HepG2 (cell line): ENCODE results near the gene STK32C. TPM values are rescaled to one million over a fixed set of nuclear protein-coding genes. Genes with fewer than 3 reads are reported as not detected.

Experiments used
- ATAC-seq: fragments of 200-7000 bp; cut with Tn5 transposase; 3 replicates; pipeline ENCODE4 v1.9.1; 2020; ENCODE audit warnings: mild to moderate bottlenecking, moderate library complexity
- Bru-seq: library from RNA; stranded (reverse); fragments of 400-500 nt; gene quantifications from one replicate; lab custom pipeline; 2021; lab: Mats Ljungman, UMichigan
- BruChase-seq, 2 experiments: library from RNA; stranded (reverse); fragments of 400-500 nt; gene quantifications; one replicate each; lab custom pipeline; 2021; lab: Mats Ljungman, UMichigan
- BruUV-seq: library from RNA; stranded (reverse); fragments of 400-500 nt; replicated peaks from 2 replicates; lab custom pipeline; 2021; lab: Mats Ljungman, UMichigan
- CTCF ChIA-PET: fragments of 300-600 bp; formaldehyde crosslinking; extraction: SDS; loops from one replicate; lab custom pipeline; 2021; ENCODE audit warnings: low total read pairs, inconsistent platforms, low intra/inter-chr PET ratio; lab: Yijun Ruan, JAX
- POLR2A ChIA-PET: fragments of 350-600 bp; sonication (Branson Sonifier 250); formaldehyde crosslinking; loops from one replicate; lab custom pipeline; 2020; ENCODE audit warnings: antibody characterized with exemption, inconsistent platforms; lab: Yijun Ruan, JAX
- DNase-seq: peaks from one replicate; pipeline ENCODE4 v3.0.0-alpha.2; 2015; ENCODE audit warnings: low spot score
- FAIRE-seq: peaks from 3 replicates; lab custom pipeline; 2011; peaks lifted over from hg19 to GRCh38; lab: Jason Lieb, UNC
- H2AFZ ChIP-seq: one replicate; pipeline ENCODE4 v1.6.1; 2011; ENCODE audit warnings: low read length, inconsistent platforms
- H3K27ac ChIP-seq: fragments of 300-600 bp; 3 replicates; pipeline ENCODE4 v1.8.0; 2011; ENCODE audit warnings: mixed run types, mild to moderate bottlenecking, mixed read lengths, low read length, inconsistent platforms; ENCODE audit not compliant: insufficient read depth; ENCODE audit errors: extremely low read length
- H3K27me3 ChIP-seq, 2 experiments: fragments of 200-600 bp in 1 of 2; 2 replicates in 1 of 2; 3 replicates in 1 of 2; pipeline versions ENCODE4 v1.6.0 to v1.8.0; 2011; ENCODE audit warnings: low read length in 2 of 2, mild to moderate bottlenecking in 2 of 2, moderate library complexity in 2 of 2, inconsistent platforms in 1 of 2; ENCODE audit not compliant: insufficient read depth in 2 of 2, control insufficient read depth in 1 of 2
- H3K36me3 ChIP-seq, 2 experiments: fragments of 200-600 bp in 1 of 2; replicated peaks in 1 of 2; 2 replicates in 1 of 2; 3 replicates in 1 of 2; pipeline versions ENCODE4 v1.5.1 to v1.8.0; 2011; ENCODE audit warnings: low read length in 2 of 2, inconsistent platforms in 1 of 2; ENCODE audit not compliant: insufficient read depth in 2 of 2, control insufficient read depth in 1 of 2
- H3K4me1 ChIP-seq: 2 replicates; pipeline ENCODE4 v1.5.1; 2012; ENCODE audit warnings: low read length, inconsistent platforms; ENCODE audit not compliant: insufficient read depth
- H3K4me2 ChIP-seq: 2 replicates; pipeline ENCODE4 v1.6.0; 2011; ENCODE audit warnings: low read depth, low read length, inconsistent platforms
- H3K4me3 ChIP-seq, 3 experiments: fragments of 200-600 bp in 1 of 3; sonication (generic), shearing (Covaris generic) in 1 of 3; replicated peaks in 1 of 3; 2 replicates each; pipeline ENCODE4 v1.5.1; 2011 to 2016; ENCODE audit warnings: low read length in 3 of 3, inconsistent platforms in 2 of 3, low read depth in 2 of 3, mild to moderate bottlenecking in 2 of 3, control low read depth in 1 of 3, mixed read lengths in 1 of 3; ENCODE audit not compliant: insufficient read depth in 1 of 3
- H3K79me2 ChIP-seq: one replicate; pipeline ENCODE4 v1.6.1; 2011; ENCODE audit warnings: low read length, inconsistent platforms; ENCODE audit not compliant: insufficient read depth
- H3K9ac ChIP-seq: 2 replicates; pipeline ENCODE4 v1.6.0; 2011; ENCODE audit warnings: mild to moderate bottlenecking, low read depth, low read length, inconsistent platforms; ENCODE audit not compliant: insufficient read depth
- H3K9me3 ChIP-seq: 2 replicates; pipeline ENCODE4 v1.5.1; 2012; ENCODE audit warnings: mild to moderate bottlenecking, low read length
- H4K20me1 ChIP-seq: 2 replicates; pipeline ENCODE4 v1.6.0; 2011; ENCODE audit warnings: inconsistent platforms, mild to moderate bottlenecking, low read length, moderate library complexity; ENCODE audit not compliant: insufficient read depth
- KDM5B ChIP-seq: sonication (generic); formaldehyde crosslinking; IDR thresholded peaks from 2 replicates; pipeline ENCODE4 v1.4.0; 2020; ENCODE audit warnings: missing genetic modification reagents, mild to moderate bottlenecking, borderline replicate concordance
- MXD1 ChIP-seq: sonication (generic); formaldehyde crosslinking; IDR thresholded peaks from 2 replicates; pipeline ENCODE4 v1.4.0; 2020; ENCODE audit warnings: mild to moderate bottlenecking, missing genetic modification reagents
- RFX5 ChIP-seq: IDR thresholded peaks from 2 replicates; pipeline ENCODE4 v1.6.1; 2011; ENCODE audit warnings: low read depth, low read length, improper control_type of control experiment
- XRCC5 ChIP-seq: fragments of 200-400 bp; formaldehyde crosslinking; optimal IDR thresholded peaks from 2 replicates; pipeline ENCODE3; 2017; ENCODE audit warnings: mild to moderate bottlenecking, low read length
- ZNF232 ChIP-seq: sonication (generic); formaldehyde crosslinking; IDR thresholded peaks from 2 replicates; pipeline ENCODE4 v1.4.0; 2020; ENCODE audit warnings: missing genetic modification reagents, borderline replicate concordance
- ZNF275 ChIP-seq: sonication (generic); formaldehyde crosslinking; IDR thresholded peaks from 2 replicates; pipeline ENCODE4 v1.8.0; 2022; ENCODE audit warnings: missing genetic modification reagents, mild to moderate bottlenecking, inconsistent platforms, borderline replicate concordance
- ZNF468 ChIP-seq: sonication (generic); formaldehyde crosslinking; IDR thresholded peaks from 2 replicates; pipeline ENCODE4 v1.8.0; 2022; ENCODE audit warnings: mild to moderate bottlenecking, moderate library complexity, missing genetic modification reagents
- ZNF557 ChIP-seq: sonication (generic); formaldehyde crosslinking; IDR thresholded peaks from 2 replicates; pipeline ENCODE4 v1.4.0; 2020; ENCODE audit warnings: missing genetic modification reagents
- ZNF569 ChIP-seq: sonication (generic); formaldehyde crosslinking; IDR thresholded peaks from 2 replicates; pipeline ENCODE4 v1.5.0; 2020; ENCODE audit warnings: mild to moderate bottlenecking, missing genetic modification reagents, moderate library complexity, borderline replicate concordance
- ZNF670 ChIP-seq: sonication (generic); formaldehyde crosslinking; IDR thresholded peaks from 2 replicates; pipeline ENCODE4 v1.8.0; 2022; ENCODE audit warnings: mild to moderate bottlenecking, missing genetic modification reagents, borderline replicate concordance
- ZNF678 ChIP-seq: sonication (generic); formaldehyde crosslinking; IDR thresholded peaks from 2 replicates; pipeline ENCODE4 v1.4.0; 2020; ENCODE audit warnings: mild to moderate bottlenecking, missing genetic modification reagents
- WGBS: methylation state at CpG from one replicate; pipeline ENCODE4 v1.1.6; 2017; ENCODE audit warnings: low lambda C conversion rate; 5-methylcytosine and 5-hydroxymethylcytosine counted together
- in situ Hi-C: cut with HindIII; loops from 2 replicates; pipeline ENCODE4 v1.10.0; 2017; ENCODE audit warnings: low pct_unique_long_range_greater_than_20kb; ENCODE audit not compliant: extremely low pct_ligation_motif_present
- intact Hi-C: fragments of 100-400 bp; cut with micrococcal nuclease; formaldehyde crosslinking; loops from one replicate; pipeline ENCODE4 v1.10.0; 2022; ENCODE audit not compliant: unreplicated experiment
- long read RNA-seq, 2 experiments: library from RNA in 1 of 2; library from polyadenylated mRNA in 1 of 2; stranded (forward) in 1 of 2; unstranded in 1 of 2; transcript quantifications; one replicate each; pipeline ENCODE4 v2.0.0, GENCODE V29; 2019 to 2022
- polyA minus RNA-seq, 3 experiments: library from RNA; depleted of rRNA, polyadenylated mRNA; stranded (reverse); fragments of >200 nt; gene quantifications; 2 replicates each; pipeline ENCODE4 v1.2.3, GENCODE V29; 2011; ENCODE audit warnings: low replicate concordance in 1 of 3
- polyA plus RNA-seq, 8 experiments: library from polyadenylated mRNA; depleted of rRNA in 3 of 8; stranded (reverse) in 7 of 8; unstranded in 1 of 8; fragments of >200 nt; fragmentation: Illumina TruSeq in 4 of 8; extraction: Trizol in 4 of 8; gene quantifications; 2 replicates each; pipeline versions ENCODE4 v1.2.1 to v1.2.3, GENCODE V29; 2011 to 2016; ENCODE audit warnings: low read depth in 4 of 8, missing spikeins in 1 of 8, mixed read lengths in 1 of 8; ENCODE audit not compliant: insufficient read depth in 1 of 8
- total RNA-seq, 5 experiments: library from RNA; depleted of rRNA; stranded (reverse); fragments of >200 nt; fragmentation: Illumina TruSeq; extraction: Trizol; gene quantifications; 2 replicates each; pipeline ENCODE4 v1.2.3, GENCODE V29; 2016; ENCODE audit warnings: low read depth in 1 of 5
- TF ChIP-seq, protein P1 (sequence below): sonication (generic); formaldehyde crosslinking; IDR thresholded peaks from 2 replicates; pipeline ENCODE4 v1.5.1; 2020; ENCODE audit warnings: mild to moderate bottlenecking, missing genetic modification reagents, moderate library complexity
- TF ChIP-seq, protein P2 (sequence below): sonication (generic); formaldehyde crosslinking; IDR thresholded peaks from 2 replicates; pipeline ENCODE4 v1.8.1; 2023; ENCODE audit warnings: mild to moderate bottlenecking, missing genetic modification reagents

STK32C gene
- 18.9 and 19.4 TPM in 2 replicates for total RNA-seq (2016; rRNA removed; fragmentation: Illumina TruSeq; extraction: Trizol)
- total RNA-seq (2016; cell fraction: cytosol; rRNA removed; fragmentation: Illumina TruSeq; extraction: Trizol; ENCODE audit: low read depth): 6.4 and 9.0 TPM in 2 replicates
- 18.5 and 19.3 TPM in 2 replicates for total RNA-seq (2016; cell fraction: insoluble cytoplasmic fraction; rRNA removed; fragmentation: Illumina TruSeq; extraction: Trizol)
- 13.9 and 14.9 TPM in 2 replicates for total RNA-seq (2016; cell fraction: membrane; rRNA removed; fragmentation: Illumina TruSeq; extraction: Trizol)
- 8.4 and 10.8 TPM in 2 replicates for total RNA-seq (2016; cell fraction: nucleus; rRNA removed; fragmentation: Illumina TruSeq; extraction: Trizol)
- polyA plus RNA-seq (2011; rRNA removed): 9.9 and 10.9 TPM in 2 replicates
- polyA plus RNA-seq (2011; cell fraction: cytosol; rRNA removed): 7.4 and 11.6 TPM in 2 replicates
- 13.7 and 17.7 TPM in 2 replicates for polyA plus RNA-seq (2011; cell fraction: nucleus; rRNA removed)
- polyA plus RNA-seq (2012): 12.0 and 12.5 TPM in 2 replicates
- polyA plus RNA-seq (2016; cell fraction: cytosol; fragmentation: Illumina TruSeq; extraction: Trizol; ENCODE audit: low read depth): 9.3 and 10.8 TPM in 2 replicates
- 19.9 and 20.6 TPM in 2 replicates for polyA plus RNA-seq (2016; cell fraction: insoluble cytoplasmic fraction; fragmentation: Illumina TruSeq; extraction: Trizol; ENCODE audit: low read depth)
- 11.2 and 12.1 TPM in 2 replicates for polyA plus RNA-seq (2016; cell fraction: membrane; fragmentation: Illumina TruSeq; extraction: Trizol; ENCODE audit: low read depth)
- 19.7 and 20.0 TPM in 2 replicates for polyA plus RNA-seq (2016; cell fraction: nucleus; fragmentation: Illumina TruSeq; extraction: Trizol; ENCODE audit: insufficient read depth, low read depth)
- 10.2 and 30.6 TPM in 2 replicates for polyA minus RNA-seq (2011; rRNA and poly(A)+ RNA removed; ENCODE audit: low replicate concordance)
- polyA minus RNA-seq (2011; cell fraction: cytosol; rRNA and poly(A)+ RNA removed): 4.4 and 5.4 TPM in 2 replicates
- polyA minus RNA-seq (2011; cell fraction: nucleus; rRNA and poly(A)+ RNA removed): 6.1 and 7.1 TPM in 2 replicates
- percentile 41 among the genes with signal in this experiment for Bru-seq, nascent RNA
- BruChase-seq, experiment 1, labeled RNA remaining after a 6-hour chase: percentile 40 among the genes with signal in this experiment
- percentile 43 among the genes with signal in this experiment for BruChase-seq, experiment 2, labeled RNA remaining after a 2-hour chase
- long read RNA-seq, experiment 1, transcript STK32C-202 (2 exons, 733 nt): major isoform, 6 of 21 reads
- long read RNA-seq, experiment 1, partial matches to known transcripts: 3 of 21 reads
- long read RNA-seq, experiment 1, other reads (novel, unspliced or antisense): 9 of 21 reads
- long read RNA-seq, experiment 2, transcript STK32C-201 (12 exons, 2,086 nt): major isoform, 21 of 62 reads
- long read RNA-seq, experiment 2, transcript STK32C-202 (2 exons, 733 nt): minor isoform, 9 of 62 reads
- long read RNA-seq, experiment 2, partial matches to known transcripts: 10 of 62 reads
- long read RNA-seq, experiment 2, other reads (novel, unspliced or antisense): 20 of 62 reads

DNA sequence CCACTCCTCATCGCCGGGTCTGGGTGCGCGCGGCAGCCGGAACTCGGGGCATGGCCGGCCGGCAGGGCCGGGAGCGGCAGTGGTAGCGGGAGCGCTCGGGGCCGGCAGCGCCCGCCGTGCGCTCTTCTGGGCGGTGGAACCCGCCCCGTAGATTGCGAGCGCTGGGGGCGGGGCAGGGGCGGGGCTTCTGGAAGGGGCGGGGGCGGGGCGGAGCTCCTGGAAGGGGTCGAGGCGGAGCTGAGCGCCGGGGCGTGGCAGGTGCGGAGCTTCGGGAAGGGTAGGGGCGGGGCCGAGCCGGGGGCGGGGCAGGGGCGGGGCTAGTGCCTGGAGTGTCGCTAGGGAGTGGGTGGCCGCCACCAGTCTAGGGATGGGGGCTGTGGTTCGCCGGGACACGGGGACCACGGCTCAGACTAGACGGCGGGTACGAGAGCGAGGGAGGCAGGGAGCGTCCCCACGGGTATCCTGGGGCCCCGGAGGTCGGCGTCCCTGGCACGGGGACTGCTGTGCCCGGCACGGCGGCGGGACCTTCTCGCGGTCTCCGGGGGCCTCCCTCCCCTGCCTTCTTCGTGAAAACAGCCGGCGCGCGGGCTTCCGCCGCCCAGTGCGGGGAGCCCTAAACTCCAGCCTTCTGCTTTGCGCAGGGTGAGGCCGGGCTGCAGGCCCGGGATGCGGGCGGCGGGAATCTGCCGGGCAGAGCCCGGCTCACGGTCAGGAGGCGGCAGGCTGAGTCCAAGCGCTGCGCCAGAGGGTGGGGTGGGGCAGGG, at the start of gene STK32C:
STK32C (minus strand) TSS at position 128 of the 764 bp plus-strand sequence; CDS start at position 11, 117 bp downstream.
- H3K4me1 ChIP-seq: peaks cover 49% of the 10 kb centered on the region
- peaks cover 0 to 12% of the 10 kb centered on the region in 2 experiments; a peak in 2 of 5 replicates for H3K27me3 ChIP-seq
- in situ Hi-C loops (no loop called here), intact Hi-C loops (loop anchor here (1.0 kb wide), 1 partner anchor 85 kb away; no protein-coding TSS in a partner anchor)
- no peaks in the 10 kb centered on the region for H4K20me1 ChIP-seq
- BruUV-seq: no TSS peak
- POLR2A ChIA-PET: interaction anchor here (0.7 to 1.0 kb wide), 8 partner anchors 12 to 125 kb away, joined by 3 to 4 read pairs (median 4); partner anchors contain the start of gene LRRC27
- ATAC-seq: peak; percentile 68
- DNase-seq: peak; percentile 68
- WGBS: 0% methylated on average over 3 of the region's 84 CpGs
- H3K4me3 ChIP-seq: peak within 1 kb of the TSS; percentile 65 to 88 (median 71)
- no peaks in the 10 kb centered on the region for H3K36me3 ChIP-seq
- peak within 1 kb of the TSS; percentile 80 for H3K4me2 ChIP-seq
- CTCF ChIA-PET: no interaction called here
- no peak within 1 kb of the TSS for H3K27ac ChIP-seq
- H3K79me2 ChIP-seq: no peaks in the 10 kb centered on the region
- no peaks in the 10 kb centered on the region for H3K9me3 ChIP-seq
- no peak within 1 kb of the TSS for H2AFZ ChIP-seq
- no peak for FAIRE-seq
- H3K9ac ChIP-seq: peak within 1 kb of the TSS; percentile 43; the same call in 1 of the 2 replicates
- TF ChIP-seq KDM5B (CRISPR knock-in tag) (no peak), MXD1 (no peak), ZNF468 (CRISPR knock-in tag) (no peak), ZNF678 (no peak), ZNF557 (CRISPR knock-in tag) (no peak), RFX5 (no peak), XRCC5 (no peak), ZNF232 (no peak), ZNF275 (CRISPR knock-in tag) (no peak), ZNF670 (CRISPR knock-in tag) (no peak), ZNF569 (CRISPR knock-in tag) (no peak)
- TF ChIP-seq, protein P1, sequence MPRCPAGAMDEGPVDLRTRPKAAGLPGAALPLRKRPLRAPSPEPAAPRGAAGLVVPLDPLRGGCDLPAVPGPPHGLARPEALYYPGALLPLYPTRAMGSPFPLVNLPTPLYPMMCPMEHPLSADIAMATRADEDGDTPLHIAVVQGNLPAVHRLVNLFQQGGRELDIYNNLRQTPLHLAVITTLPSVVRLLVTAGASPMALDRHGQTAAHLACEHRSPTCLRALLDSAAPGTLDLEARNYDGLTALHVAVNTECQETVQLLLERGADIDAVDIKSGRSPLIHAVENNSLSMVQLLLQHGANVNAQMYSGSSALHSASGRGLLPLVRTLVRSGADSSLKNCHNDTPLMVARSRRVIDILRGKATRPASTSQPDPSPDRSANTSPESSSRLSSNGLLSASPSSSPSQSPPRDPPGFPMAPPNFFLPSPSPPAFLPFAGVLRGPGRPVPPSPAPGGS (CRISPR knock-in tag): no peak
- TF ChIP-seq, protein P2, sequence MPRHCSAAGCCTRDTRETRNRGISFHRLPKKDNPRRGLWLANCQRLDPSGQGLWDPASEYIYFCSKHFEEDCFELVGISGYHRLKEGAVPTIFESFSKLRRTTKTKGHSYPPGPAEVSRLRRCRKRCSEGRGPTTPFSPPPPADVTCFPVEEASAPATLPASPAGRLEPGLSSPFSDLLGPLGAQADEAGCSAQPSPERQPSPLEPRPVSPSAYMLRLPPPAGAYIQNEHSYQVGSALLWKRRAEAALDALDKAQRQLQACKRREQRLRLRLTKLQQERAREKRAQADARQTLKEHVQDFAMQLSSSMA (CRISPR knock-in tag): no peak
